ENCODE data around the gene OIP5.
A peak's percentile ranks its signal among the peaks of the same experiment; 100 is the strongest.

DNA sequence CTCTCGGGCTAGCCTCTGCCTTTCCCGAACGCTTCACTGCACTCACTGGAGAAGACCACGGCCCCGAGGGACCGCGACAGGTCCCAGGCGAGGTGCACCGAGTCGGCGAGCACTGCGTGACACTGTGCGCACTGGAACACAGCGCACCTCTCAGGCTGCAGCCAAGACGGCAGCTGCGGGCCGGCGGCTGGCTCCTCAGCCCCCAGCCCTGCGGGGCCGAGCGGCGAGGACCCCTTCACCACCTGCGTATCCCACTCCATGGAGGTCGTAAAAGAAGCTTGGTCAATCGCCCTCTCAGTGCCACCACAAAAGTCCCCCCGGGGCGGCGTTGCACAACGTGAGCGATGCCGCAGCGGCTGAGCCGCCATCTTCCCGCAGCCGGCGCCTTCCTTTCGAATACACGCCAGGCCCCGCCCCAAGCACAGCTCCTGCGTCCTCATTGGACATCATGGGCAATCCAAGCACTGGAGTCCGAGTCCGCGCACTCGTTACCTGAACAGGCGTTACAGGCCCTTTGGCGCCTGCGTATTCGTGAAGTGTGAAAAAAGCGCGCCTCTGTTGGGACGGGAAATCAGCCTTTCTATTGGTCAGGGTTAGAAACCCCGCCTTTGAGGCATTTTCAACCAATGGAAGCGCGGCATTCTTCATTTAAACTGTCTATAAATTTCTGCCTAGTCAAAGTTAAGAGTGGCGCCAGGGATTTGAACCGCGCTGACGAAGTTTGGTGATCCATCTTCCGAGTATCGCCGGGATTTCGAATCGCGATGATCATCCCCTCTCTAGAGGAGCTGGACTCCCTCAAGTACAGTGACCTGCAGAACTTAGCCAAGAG is at the start of gene OIP5, which contains the start of gene NUSAP1:
- TF ChIP-seq, protein P1, sequence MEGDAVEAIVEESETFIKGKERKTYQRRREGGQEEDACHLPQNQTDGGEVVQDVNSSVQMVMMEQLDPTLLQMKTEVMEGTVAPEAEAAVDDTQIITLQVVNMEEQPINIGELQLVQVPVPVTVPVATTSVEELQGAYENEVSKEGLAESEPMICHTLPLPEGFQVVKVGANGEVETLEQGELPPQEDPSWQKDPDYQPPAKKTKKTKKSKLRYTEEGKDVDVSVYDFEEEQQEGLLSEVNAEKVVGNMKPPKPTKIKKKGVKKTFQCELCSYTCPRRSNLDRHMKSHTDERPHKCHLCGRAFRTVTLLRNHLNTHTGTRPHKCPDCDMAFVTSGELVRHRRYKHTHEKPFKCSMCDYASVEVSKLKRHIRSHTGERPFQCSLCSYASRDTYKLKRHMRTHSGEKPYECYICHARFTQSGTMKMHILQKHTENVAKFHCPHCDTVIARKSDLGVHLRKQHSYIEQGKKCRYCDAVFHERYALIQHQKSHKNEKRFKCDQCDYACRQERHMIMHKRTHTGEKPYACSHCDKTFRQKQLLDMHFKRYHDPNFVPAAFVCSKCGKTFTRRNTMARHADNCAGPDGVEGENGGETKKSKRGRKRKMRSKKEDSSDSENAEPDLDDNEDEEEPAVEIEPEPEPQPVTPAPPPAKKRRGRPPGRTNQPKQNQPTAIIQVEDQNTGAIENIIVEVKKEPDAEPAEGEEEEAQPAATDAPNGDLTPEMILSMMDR (IDR thresholded peaks at IDR 0.05; ENCODE audit: low read depth, low read length, missing input control): no peak
- TF ChIP-seq TAF1 (conservative IDR thresholded peaks at IDR 0.05) (no peak), SP1 (IDR thresholded peaks at IDR 0.05) (peak; percentile 77), YY1 (IDR thresholded peaks at IDR 0.05) (peak; percentile 98), GABPA (IDR thresholded peaks at IDR 0.05 in 1 of 2, conservative IDR thresholded peaks at IDR 0.05 in 1 of 2) (peak in 1 of 2 donors; percentile 49), RXRA (IDR thresholded peaks at IDR 0.05) (peak in 1 of 2 donors; percentile 37)
- TF ChIP-seq, protein P2, sequence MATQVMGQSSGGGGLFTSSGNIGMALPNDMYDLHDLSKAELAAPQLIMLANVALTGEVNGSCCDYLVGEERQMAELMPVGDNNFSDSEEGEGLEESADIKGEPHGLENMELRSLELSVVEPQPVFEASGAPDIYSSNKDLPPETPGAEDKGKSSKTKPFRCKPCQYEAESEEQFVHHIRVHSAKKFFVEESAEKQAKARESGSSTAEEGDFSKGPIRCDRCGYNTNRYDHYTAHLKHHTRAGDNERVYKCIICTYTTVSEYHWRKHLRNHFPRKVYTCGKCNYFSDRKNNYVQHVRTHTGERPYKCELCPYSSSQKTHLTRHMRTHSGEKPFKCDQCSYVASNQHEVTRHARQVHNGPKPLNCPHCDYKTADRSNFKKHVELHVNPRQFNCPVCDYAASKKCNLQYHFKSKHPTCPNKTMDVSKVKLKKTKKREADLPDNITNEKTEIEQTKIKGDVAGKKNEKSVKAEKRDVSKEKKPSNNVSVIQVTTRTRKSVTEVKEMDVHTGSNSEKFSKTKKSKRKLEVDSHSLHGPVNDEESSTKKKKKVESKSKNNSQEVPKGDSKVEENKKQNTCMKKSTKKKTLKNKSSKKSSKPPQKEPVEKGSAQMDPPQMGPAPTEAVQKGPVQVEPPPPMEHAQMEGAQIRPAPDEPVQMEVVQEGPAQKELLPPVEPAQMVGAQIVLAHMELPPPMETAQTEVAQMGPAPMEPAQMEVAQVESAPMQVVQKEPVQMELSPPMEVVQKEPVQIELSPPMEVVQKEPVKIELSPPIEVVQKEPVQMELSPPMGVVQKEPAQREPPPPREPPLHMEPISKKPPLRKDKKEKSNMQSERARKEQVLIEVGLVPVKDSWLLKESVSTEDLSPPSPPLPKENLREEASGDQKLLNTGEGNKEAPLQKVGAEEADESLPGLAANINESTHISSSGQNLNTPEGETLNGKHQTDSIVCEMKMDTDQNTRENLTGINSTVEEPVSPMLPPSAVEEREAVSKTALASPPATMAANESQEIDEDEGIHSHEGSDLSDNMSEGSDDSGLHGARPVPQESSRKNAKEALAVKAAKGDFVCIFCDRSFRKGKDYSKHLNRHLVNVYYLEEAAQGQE (IDR thresholded peaks at IDR 0.05): no peak
- TF ChIP-seq, protein P3, sequence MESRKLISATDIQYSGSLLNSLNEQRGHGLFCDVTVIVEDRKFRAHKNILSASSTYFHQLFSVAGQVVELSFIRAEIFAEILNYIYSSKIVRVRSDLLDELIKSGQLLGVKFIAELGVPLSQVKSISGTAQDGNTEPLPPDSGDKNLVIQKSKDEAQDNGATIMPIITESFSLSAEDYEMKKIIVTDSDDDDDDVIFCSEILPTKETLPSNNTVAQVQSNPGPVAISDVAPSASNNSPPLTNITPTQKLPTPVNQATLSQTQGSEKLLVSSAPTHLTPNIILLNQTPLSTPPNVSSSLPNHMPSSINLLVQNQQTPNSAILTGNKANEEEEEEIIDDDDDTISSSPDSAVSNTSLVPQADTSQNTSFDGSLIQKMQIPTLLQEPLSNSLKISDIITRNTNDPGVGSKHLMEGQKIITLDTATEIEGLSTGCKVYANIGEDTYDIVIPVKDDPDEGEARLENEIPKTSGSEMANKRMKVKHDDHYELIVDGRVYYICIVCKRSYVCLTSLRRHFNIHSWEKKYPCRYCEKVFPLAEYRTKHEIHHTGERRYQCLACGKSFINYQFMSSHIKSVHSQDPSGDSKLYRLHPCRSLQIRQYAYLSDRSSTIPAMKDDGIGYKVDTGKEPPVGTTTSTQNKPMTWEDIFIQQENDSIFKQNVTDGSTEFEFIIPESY (IDR thresholded peaks at IDR 0.05): peak; percentile 20
- TF ChIP-seq, protein P4, sequence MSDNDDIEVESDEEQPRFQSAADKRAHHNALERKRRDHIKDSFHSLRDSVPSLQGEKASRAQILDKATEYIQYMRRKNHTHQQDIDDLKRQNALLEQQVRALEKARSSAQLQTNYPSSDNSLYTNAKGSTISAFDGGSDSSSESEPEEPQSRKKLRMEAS (IDR thresholded peaks at IDR 0.05): peak; percentile 73
